ENCODE measurements around the gene PHLDB3.
"Not testable (repeated sequence)": the region's sequence is repeated elsewhere in the genome, so short reads cannot be mapped to it uniquely, and the experiment has no call there.

Gene PHLDB3

GRCh38 chr19:43526884-43527859, 22.6 kb upstream of the PHLDB3 start, which contains the start of gene ETHE1:
Gene ETHE1 (minus strand): TSS chr19:43527201. CDS start chr19:43527177, 24 bp downstream.
- DNase-seq, result peak; percentile 14

GRCh38 chr19:43525836-43526771, 21.6 kb upstream of the PHLDB3 start:
- no peak for DNase-seq

GRCh38 chr19:43524922-43525835, 20.6 kb upstream of the PHLDB3 start:
- DNase-seq, result no peak

GRCh38 chr19:43523696-43524095, 19.1 kb upstream of the PHLDB3 start:
- DNase-seq, result not testable (repeated sequence)

- DNase-seq, result no peak
These were observed 18.4 kb upstream of the PHLDB3 start for GRCh38 chr19:43522929-43523328.

GRCh38 chr19:43519436-43520088, 15.0 kb upstream of the PHLDB3 start:
- DNase-seq, result peak; percentile 79

- DNase-seq, result no peak
These were observed 13.5 kb upstream of the PHLDB3 start for GRCh38 chr19:43518051-43518450.

GRCh38 chr19:43512399-43512798, 7.9 kb upstream of the PHLDB3 start:
- not testable (repeated sequence) for DNase-seq

- DNase-seq, result no peak
These were observed 6.8 kb upstream of the PHLDB3 start for GRCh38 chr19:43511324-43511723.

- DNase-seq, result no peak
These were observed 6.2 kb upstream of the PHLDB3 start for GRCh38 chr19:43510713-43511112.

GRCh38 chr19:43507880-43508279, 3.3 kb upstream of the PHLDB3 start:
- no peak for DNase-seq

- no peak for DNase-seq
These were observed 2.1 kb upstream of the PHLDB3 start for GRCh38 chr19:43506629-43507028.

- DNase-seq, result no peak
These were observed 1.4 kb upstream of the PHLDB3 start for GRCh38 chr19:43505941-43506340.

GRCh38 chr19:43505186-43505456, 575 bp upstream of the PHLDB3 start:
- no peak for DNase-seq

GRCh38 chr19:43503501-43504425, 783 bp downstream of the PHLDB3 start:
- DNase-seq, result peak; percentile 93

GRCh38 chr19:43502419-43502976, 2.0 kb downstream of the PHLDB3 start:
- no peak for DNase-seq

GRCh38 chr19:43501661-43502418, 2.7 kb downstream of the PHLDB3 start:
- no peak for DNase-seq

- no peak for DNase-seq
These were observed 5.5 kb downstream of the PHLDB3 start for GRCh38 chr19:43499042-43499441.

GRCh38 chr19:43498233-43498842, 6.2 kb downstream of the PHLDB3 start:
- DNase-seq, result no peak

All from NCI-H2171 treated with DMSO at 0.1 percent for 48 hours (cell line).